Measurements from ENCODE around the gene TACC2.
A peak's percentile ranks its signal among the peaks of the same experiment; 100 is the strongest.
"Not testable (repeated sequence)": the region's sequence is repeated elsewhere in the genome, so short reads cannot be mapped to it uniquely, and the experiment has no call there.

The TACC2 gene

GRCh38 chr10:122018951-122019413 is 30.0 kb downstream of the TACC2 start:
- no peak for DNase-seq (ENCODE audit: low read depth)
- no peak for TF ChIP-seq CTCF (conservative IDR thresholded peaks at IDR 0.05; ENCODE audit: low read depth, low read length)
- peak overlapping the region; percentile 33 for H3K4me3 ChIP-seq (ENCODE audit: low read length)

GRCh38 chr10:122019414-122019975 is 30.5 kb downstream of the TACC2 start:
- DNase-seq (ENCODE audit: low read depth), result peak; percentile 70
- peak overlapping the region; percentile 33 for H3K4me3 ChIP-seq (ENCODE audit: low read length)
- no peak for TF ChIP-seq CTCF (conservative IDR thresholded peaks at IDR 0.05; ENCODE audit: low read depth, low read length)

GRCh38 chr10:122020226-122020625 is 31.3 kb downstream of the TACC2 start:
- no peak overlapping the region for H3K4me3 ChIP-seq (ENCODE audit: low read length)
- TF ChIP-seq CTCF (conservative IDR thresholded peaks at IDR 0.05; ENCODE audit: low read depth, low read length), result no peak
- no peak for DNase-seq (ENCODE audit: low read depth)

GRCh38 chr10:122021379-122021778 is 32.4 kb downstream of the TACC2 start:
- no peak overlapping the region for H3K4me3 ChIP-seq (ENCODE audit: low read length)
- no peak for TF ChIP-seq CTCF (conservative IDR thresholded peaks at IDR 0.05; ENCODE audit: low read depth, low read length)
- DNase-seq (ENCODE audit: low read depth), result no peak

- DNase-seq (ENCODE audit: low read depth), result no peak
- no peak overlapping the region for H3K4me3 ChIP-seq (ENCODE audit: low read length)
- TF ChIP-seq CTCF (conservative IDR thresholded peaks at IDR 0.05; ENCODE audit: low read depth, low read length), result no peak
Observed at GRCh38 chr10:122021828-122022227, 32.9 kb downstream of the TACC2 start.

- no peak for TF ChIP-seq CTCF (conservative IDR thresholded peaks at IDR 0.05; ENCODE audit: low read depth, low read length)
- no peak for DNase-seq (ENCODE audit: low read depth)
- H3K4me3 ChIP-seq (ENCODE audit: low read length), result no peak overlapping the region
Observed at GRCh38 chr10:122022276-122022675, 33.3 kb downstream of the TACC2 start.

- DNase-seq (ENCODE audit: low read depth); H3K4me3 ChIP-seq (ENCODE audit: low read length): not testable (repeated sequence)
Observed at GRCh38 chr10:122023257-122023656, 34.3 kb downstream of the TACC2 start.

All from retinal pigment epithelial cell (primary cell).